Measurements from ENCODE around the gene ST8SIA2. TPM values are rescaled to one million over a fixed set of nuclear protein-coding genes. Genes with fewer than 3 reads are reported as not detected.
A peak's percentile ranks its signal among the peaks of the same experiment; 100 is the strongest.

The ST8SIA2 gene, protein sequence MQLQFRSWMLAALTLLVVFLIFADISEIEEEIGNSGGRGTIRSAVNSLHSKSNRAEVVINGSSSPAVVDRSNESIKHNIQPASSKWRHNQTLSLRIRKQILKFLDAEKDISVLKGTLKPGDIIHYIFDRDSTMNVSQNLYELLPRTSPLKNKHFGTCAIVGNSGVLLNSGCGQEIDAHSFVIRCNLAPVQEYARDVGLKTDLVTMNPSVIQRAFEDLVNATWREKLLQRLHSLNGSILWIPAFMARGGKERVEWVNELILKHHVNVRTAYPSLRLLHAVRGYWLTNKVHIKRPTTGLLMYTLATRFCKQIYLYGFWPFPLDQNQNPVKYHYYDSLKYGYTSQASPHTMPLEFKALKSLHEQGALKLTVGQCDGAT
- total RNA-seq = under 1 TPM in 2 of 4 donors, not detected in 2; 0.27 to 0.79 TPM

DNA sequence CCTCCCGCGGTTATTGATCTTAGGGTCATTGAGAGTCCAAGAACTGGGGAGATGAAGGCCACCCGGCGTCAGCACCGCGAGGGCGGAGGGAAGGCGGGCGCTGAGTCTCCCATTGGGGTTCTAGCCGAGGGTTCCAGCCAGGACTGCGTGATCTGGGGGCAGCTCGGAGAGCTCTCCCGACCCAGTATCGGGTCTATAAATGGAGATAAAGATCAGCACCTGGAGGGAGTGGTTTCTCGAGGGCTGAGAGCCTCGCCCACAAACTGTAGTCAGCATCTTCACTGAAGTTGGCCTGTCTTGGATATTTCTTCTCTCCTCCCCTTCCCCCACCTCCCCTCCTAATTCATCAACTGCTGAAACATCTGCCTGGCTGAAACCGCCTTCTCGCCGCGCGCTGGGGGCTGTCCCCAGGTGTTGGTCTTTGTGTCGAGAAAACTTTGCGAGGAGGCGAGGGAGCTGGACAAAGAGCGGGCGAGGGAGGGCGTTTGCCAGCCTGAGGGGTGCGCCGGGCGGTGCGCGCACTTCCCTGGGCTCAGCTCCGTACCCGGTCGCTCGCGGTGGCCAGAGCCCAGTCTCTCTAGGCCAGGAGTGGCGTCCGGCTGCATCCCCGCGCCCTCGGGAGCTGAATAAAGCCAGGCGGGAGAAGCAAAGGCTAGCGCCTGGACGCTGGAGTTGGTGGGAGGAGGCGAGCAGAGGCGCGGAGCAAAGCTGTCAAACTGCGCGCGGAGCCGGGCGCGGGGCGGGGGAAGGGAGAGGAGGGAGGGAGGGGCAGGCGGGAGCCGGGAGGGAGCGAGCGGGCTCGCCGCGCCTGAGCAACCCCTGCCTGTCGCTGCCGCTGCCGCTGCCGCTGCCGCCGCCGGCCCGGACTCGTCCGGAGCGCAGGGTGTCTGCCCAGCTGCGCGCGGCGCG lies at the start of gene ST8SIA2:
ST8SIA2 (plus strand) TSS at position 811 of the 909 bp plus-strand sequence. CDS start 184 bp downstream, outside the sequence.
- Histone ChIP-seq H3K27me3 (peaks cover 88% of the 10 kb centered on the region), H3K4me3 (peak within 1 kb of the TSS in 3 of 4 donors; percentile 11 to 41 (median 21)), H3K27ac (no peak within 1 kb of the TSS), H3K9me3 (no peaks in the 10 kb centered on the region), H3K36me3 (no peaks in the 10 kb centered on the region), H3K4me1 (peaks cover 0 to 19% (median 15%) of the 10 kb centered on the region in 4 donors)
- no peak for DNase-seq
- in situ Hi-C loops (cut with MboI; ENCODE audit: low pct_ligation_motif_present in 1 of 4, low pct_unique_long_range_greater_than_20kb in 1 of 4, low sequenced_read_pairs in 3 of 4) (no loop called here), intact Hi-C loops (cut with DNase I; ENCODE audit: low total_unique reads) (no loop called here)
- TF ChIP-seq EP300 (IDR thresholded peaks at IDR 0.05; ENCODE audit: low read depth) (no peak), POLR2A (IDR thresholded peaks at IDR 0.05) (no peak), POLR2AphosphoS5 (IDR thresholded peaks at IDR 0.05) (no peak)
- TF ChIP-seq, protein P1, sequence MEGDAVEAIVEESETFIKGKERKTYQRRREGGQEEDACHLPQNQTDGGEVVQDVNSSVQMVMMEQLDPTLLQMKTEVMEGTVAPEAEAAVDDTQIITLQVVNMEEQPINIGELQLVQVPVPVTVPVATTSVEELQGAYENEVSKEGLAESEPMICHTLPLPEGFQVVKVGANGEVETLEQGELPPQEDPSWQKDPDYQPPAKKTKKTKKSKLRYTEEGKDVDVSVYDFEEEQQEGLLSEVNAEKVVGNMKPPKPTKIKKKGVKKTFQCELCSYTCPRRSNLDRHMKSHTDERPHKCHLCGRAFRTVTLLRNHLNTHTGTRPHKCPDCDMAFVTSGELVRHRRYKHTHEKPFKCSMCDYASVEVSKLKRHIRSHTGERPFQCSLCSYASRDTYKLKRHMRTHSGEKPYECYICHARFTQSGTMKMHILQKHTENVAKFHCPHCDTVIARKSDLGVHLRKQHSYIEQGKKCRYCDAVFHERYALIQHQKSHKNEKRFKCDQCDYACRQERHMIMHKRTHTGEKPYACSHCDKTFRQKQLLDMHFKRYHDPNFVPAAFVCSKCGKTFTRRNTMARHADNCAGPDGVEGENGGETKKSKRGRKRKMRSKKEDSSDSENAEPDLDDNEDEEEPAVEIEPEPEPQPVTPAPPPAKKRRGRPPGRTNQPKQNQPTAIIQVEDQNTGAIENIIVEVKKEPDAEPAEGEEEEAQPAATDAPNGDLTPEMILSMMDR (IDR thresholded peaks at IDR 0.05) = no peak
- 8 to 10% methylated on average over 14 to 59 of the region's 78 CpGs for WGBS, 2 donors (ENCODE audit: low coverage in 1 of 2)

DNA sequence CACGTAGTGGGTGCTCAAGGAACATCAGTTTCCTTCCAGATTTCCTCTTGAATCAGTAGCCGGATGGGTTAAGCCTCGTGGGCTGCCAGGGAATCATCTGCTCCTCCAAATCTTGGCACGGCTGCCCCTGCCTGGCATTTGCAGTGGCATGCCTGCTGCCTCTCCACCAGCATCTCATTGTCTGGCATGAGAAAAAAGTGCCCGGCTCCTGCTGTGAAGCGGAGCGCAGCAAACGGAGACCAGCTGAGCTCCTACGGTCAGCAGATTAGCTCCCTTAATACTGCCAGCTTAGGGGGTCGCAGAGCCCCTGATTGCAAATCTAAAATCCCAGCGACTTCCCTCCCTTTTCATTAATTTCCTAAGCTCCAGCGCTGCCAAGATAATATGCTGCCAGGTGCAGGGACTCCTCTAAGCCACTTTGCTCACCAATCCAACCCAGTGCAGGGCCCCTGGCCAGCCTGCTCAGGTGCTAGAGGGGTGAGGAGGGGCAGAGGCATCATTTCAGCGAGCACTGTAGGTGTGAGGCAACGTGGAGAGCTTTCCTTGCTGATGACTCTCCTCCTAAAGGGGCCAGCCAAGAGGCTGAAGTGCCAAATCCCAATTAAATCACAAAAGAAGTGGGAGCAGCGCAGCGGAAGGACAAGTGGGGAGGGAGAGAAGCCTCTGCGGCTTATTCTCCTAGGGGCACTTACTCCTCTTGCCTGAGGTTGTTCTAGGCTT lies 49.6 kb upstream of the ST8SIA2 start:
- in situ Hi-C loops (cut with MboI; ENCODE audit: low pct_ligation_motif_present in 1 of 4, low pct_unique_long_range_greater_than_20kb in 1 of 4, low sequenced_read_pairs in 3 of 4) = no loop called here
- TF ChIP-seq POLR2AphosphoS5 (IDR thresholded peaks at IDR 0.05) = no peak
- TF ChIP-seq, protein P1 (IDR thresholded peaks at IDR 0.05) = no peak
- no peak for TF ChIP-seq POLR2A (IDR thresholded peaks at IDR 0.05)
- no peak for TF ChIP-seq EP300 (IDR thresholded peaks at IDR 0.05; ENCODE audit: low read depth)
- Histone ChIP-seq H3K9me3 (no peaks in the 10 kb centered on the region), H3K27ac (no peak overlapping the region), H3K27me3 (peaks cover 5% of the 10 kb centered on the region), H3K4me3 (no peak overlapping the region), H3K4me1 (no peaks in the 10 kb centered on the region), H3K36me3 (no peaks in the 10 kb centered on the region)
- DNase-seq = no peak
- WGBS, 2 donors (ENCODE audit: low coverage in 1 of 2) = 57 to 65% methylated on average over 5 to 17 of the region's 17 CpGs
- intact Hi-C loops (cut with DNase I; ENCODE audit: low total_unique reads) = no loop called here

DNA sequence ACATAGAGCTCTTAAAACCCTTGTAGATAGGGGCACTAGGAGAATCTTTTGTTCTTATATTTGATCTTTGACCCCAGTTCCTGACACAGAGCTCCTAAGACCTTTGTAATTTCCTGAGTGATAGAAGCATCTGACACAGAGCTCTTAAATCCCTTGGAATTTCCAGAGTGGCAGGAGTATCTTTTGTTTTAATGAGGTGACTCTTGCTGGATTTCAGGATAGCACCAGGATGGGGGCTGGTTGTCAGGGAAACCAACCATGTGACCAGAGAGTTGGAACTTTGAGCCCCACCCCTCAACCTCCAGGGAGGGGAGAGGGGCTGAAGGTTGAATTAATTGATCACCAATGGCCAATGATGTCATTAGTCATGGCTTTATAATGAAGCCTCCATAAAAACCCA lies 47.6 kb upstream of the ST8SIA2 start:
- in situ Hi-C loops (cut with MboI; ENCODE audit: low pct_ligation_motif_present in 1 of 4, low pct_unique_long_range_greater_than_20kb in 1 of 4, low sequenced_read_pairs in 3 of 4) (no loop called here), intact Hi-C loops (cut with DNase I; ENCODE audit: low total_unique reads) (no loop called here)
- DNase-seq = no peak
- TF ChIP-seq POLR2A (IDR thresholded peaks at IDR 0.05) (no peak), POLR2AphosphoS5 (IDR thresholded peaks at IDR 0.05) (no peak), EP300 (IDR thresholded peaks at IDR 0.05; ENCODE audit: low read depth) (no peak)
- TF ChIP-seq, protein P1 (IDR thresholded peaks at IDR 0.05) = no peak
- no peaks in the 10 kb centered on the region for H3K36me3 ChIP-seq
- H3K9me3 ChIP-seq = no peaks in the 10 kb centered on the region
- H3K27ac ChIP-seq = no peak overlapping the region
- no peak overlapping the region for H3K4me3 ChIP-seq
- H3K4me1 ChIP-seq = no peaks in the 10 kb centered on the region
- H3K27me3 ChIP-seq = peaks cover 5% of the 10 kb centered on the region

All from transverse colon (tissue), 4 donors.